GM12865 (cell line): Measurements from ENCODE around the gene LYPD1.

Source experiments
- DNase-seq: peaks from one replicate; pipeline ENCODE4 v3.0.0; 2010; ENCODE audit warnings: low read depth
- H3K4me3 ChIP-seq: 2 replicates; pipeline ENCODE4 v1.5.1; 2011; ENCODE audit warnings: mild to moderate bottlenecking, low read depth, low read length, control low read depth
- CTCF ChIP-seq: IDR thresholded peaks from 2 replicates; pipeline ENCODE4 v1.5.1; 2011; ENCODE audit warnings: low read length, control low read depth, low read depth, inconsistent platforms; ENCODE audit not compliant: insufficient read depth; ENCODE audit errors: missing control alignments

The LYPD1 gene

GRCh38 chr2:132632000-132632649 is 37.9 kb downstream of the LYPD1 start:
- no peak for DNase-seq
- no peak overlapping the region for H3K4me3 ChIP-seq
- TF ChIP-seq CTCF = no peak

DNA sequence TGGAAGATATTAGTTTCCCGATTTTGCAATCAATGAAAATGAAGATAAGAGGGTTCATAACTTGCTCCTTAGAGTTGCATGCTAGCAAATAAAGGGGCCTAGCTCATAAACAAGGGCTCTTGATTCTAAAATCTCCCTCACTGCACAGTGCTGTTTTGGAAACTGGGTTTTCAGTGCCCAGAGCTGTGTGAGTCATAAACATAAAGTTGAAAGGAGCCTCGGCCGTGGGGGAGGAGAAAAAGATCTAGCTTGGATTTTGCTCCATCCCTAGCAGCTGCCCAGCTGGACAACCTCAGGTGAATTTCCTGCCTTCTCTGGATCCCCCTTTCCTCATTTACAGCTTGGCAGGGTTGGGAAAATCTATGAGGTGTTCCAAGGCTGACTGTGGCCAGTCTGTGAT is 42.5 kb downstream of the LYPD1 start:
- DNase-seq = no peak
- no peak for TF ChIP-seq CTCF

GRCh38 chr2:132623096-132623839 is 46.7 kb downstream of the LYPD1 start:
- no peak overlapping the region for H3K4me3 ChIP-seq
- no peak for DNase-seq
- no peak for TF ChIP-seq CTCF

More for the DNA sequence above, 42.5 kb downstream of the LYPD1 start:
- H3K4me3 ChIP-seq = no peak overlapping the region

- H3K4me3 ChIP-seq = no peak overlapping the region
- TF ChIP-seq CTCF = no peak
- DNase-seq = no peak
Measured at GRCh38 chr2:132621131-132621875, 48.7 kb downstream of the LYPD1 start.

DNA sequence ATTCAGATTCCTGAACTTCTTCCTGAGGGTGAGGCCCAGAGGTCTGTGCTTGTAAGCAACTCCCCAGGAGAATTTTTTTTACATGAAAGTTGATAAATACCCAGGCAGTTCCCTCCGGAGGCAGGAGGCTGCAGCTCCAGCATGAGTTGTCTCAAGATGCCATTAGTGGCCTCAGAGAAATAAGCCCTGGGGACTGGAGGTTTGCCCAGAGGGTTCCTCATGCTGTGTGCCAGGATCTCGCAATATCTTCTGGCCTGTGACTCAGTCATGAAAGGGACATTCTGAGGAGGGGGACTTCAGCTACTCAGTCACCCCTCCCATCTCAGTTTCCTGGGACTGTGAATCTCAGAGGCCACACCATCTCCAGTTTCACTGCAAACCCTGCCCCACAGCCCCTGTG is 49.9 kb downstream of the LYPD1 start:
- no peak for DNase-seq
- no peak for TF ChIP-seq CTCF
- no peak overlapping the region for H3K4me3 ChIP-seq

GRCh38 chr2:132618734-132619133 is 51.3 kb downstream of the LYPD1 start:
- no peak for DNase-seq
- no peak overlapping the region for H3K4me3 ChIP-seq
- TF ChIP-seq CTCF = no peak
